ENCODE measurements around the gene KCND2.
A peak's percentile ranks its signal among the peaks of the same experiment; 100 is the strongest.

KCND2 gene

GRCh38 chr7:120783273-120783672 is 510.3 kb downstream of the KCND2 start:
- no peak overlapping the region for H3K27ac ChIP-seq
- TF ChIP-seq CTCF (conservative IDR thresholded peaks at IDR 0.05) (no peak), ZFX (IDR thresholded peaks at IDR 0.05) (no peak)

GRCh38 chr7:120783721-120784120 is 510.7 kb downstream of the KCND2 start:
- no peak overlapping the region for H3K27ac ChIP-seq
- TF ChIP-seq ZFX (IDR thresholded peaks at IDR 0.05) (no peak), CTCF (conservative IDR thresholded peaks at IDR 0.05) (no peak)

- H3K27ac ChIP-seq, result no peak overlapping the region
- no peak for TF ChIP-seq ZFX (IDR thresholded peaks at IDR 0.05)
- no peak for TF ChIP-seq CTCF (conservative IDR thresholded peaks at IDR 0.05)
Measured at GRCh38 chr7:120785095-120785494, 512.1 kb downstream of the KCND2 start.

- TF ChIP-seq ZFX (IDR thresholded peaks at IDR 0.05) (no peak), CTCF (conservative IDR thresholded peaks at IDR 0.05) (peak; percentile 99)
- H3K27ac ChIP-seq, result no peak overlapping the region
Measured at GRCh38 chr7:120792091-120792860, 519.3 kb downstream of the KCND2 start.

GRCh38 chr7:120792861-120793130 is 519.8 kb downstream of the KCND2 start:
- no peak for TF ChIP-seq ZFX (IDR thresholded peaks at IDR 0.05)
- no peak overlapping the region for H3K27ac ChIP-seq

- no peak overlapping the region for H3K27ac ChIP-seq
Measured at GRCh38 chr7:120793213-120793936, 520.4 kb downstream of the KCND2 start.

GRCh38 chr7:120794106-120794729 is 521.2 kb downstream of the KCND2 start:
- no peak for TF ChIP-seq ZFX (IDR thresholded peaks at IDR 0.05)
- TF ChIP-seq CTCF (conservative IDR thresholded peaks at IDR 0.05), result no peak
- H3K27ac ChIP-seq, result no peak overlapping the region

More at GRCh38 chr7:120793213-120793936, 520.4 kb downstream of the KCND2 start:
- no peak for TF ChIP-seq ZFX (IDR thresholded peaks at IDR 0.05)
- TF ChIP-seq CTCF (conservative IDR thresholded peaks at IDR 0.05), result no peak

Measured in C4-2B (cell line).